Panc1 (cell line): ENCODE data around the gene TMED10.

Source experiments
- CTCF ChIP-seq: fragments of 450-650 bp; IDR thresholded peaks from 2 replicates; pipeline ENCODE4 v1.5.1; 2017; ENCODE audit warnings: mild to moderate bottlenecking
- POLR2AphosphoS5 ChIP-seq: IDR thresholded peaks from 2 replicates; pipeline ENCODE4 v1.6.1; 2012; ENCODE audit warnings: mild to moderate bottlenecking, low read depth, low read length, moderate library complexity

DNA sequence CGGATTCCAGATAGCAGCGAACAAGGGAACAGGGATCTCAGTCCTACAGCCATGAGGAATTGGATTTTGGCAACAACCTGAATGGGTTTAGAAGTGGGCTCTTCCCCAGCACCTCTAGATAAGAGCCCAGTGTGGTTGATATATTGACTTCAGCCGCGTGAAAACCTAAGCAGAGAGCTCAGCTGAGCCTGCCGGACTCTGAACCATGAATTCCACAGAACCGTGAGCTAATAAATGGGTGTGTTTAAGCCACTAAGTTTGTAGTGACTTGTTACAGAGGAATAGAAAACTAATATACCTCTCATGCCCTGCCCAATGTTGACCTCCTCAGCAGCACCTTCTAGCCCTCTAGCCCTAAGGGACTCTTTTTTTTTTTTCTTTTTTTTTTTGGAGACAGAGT, 32.4 kb upstream of the TMED10 start:
- no peak for TF ChIP-seq CTCF
- TF ChIP-seq POLR2AphosphoS5 = no peak
